SK-N-SH treated with all-trans-retinoic acid at 6 μM for 48 hours (cell line): ENCODE data around the gene FGFRL1.

Experiments used
- CREB5 ChIP-seq: fragments of 250-450 bp; sonication (Bioruptor Pico); IDR thresholded peaks from 2 replicates; pipeline ENCODE4 v1.5.1; 2020; ENCODE audit warnings: low read depth, mild to moderate bottlenecking, moderate library complexity
- ISL1 ChIP-seq: fragments of 250-450 bp; sonication (Bioruptor Pico); IDR thresholded peaks from 2 replicates; pipeline ENCODE4 v2.1.2; 2022; ENCODE audit warnings: mild to moderate bottlenecking, moderate library complexity
- PPARA ChIP-seq: fragments of 250-450 bp; sonication (Bioruptor Pico); IDR thresholded peaks from 2 replicates; pipeline ENCODE4 v1.5.0; 2020; ENCODE audit warnings: mild to moderate bottlenecking, borderline replicate concordance
- TCF4 ChIP-seq: fragments of 250-450 bp; sonication (Bioruptor Pico); IDR thresholded peaks from 2 replicates; pipeline ENCODE4 v1.8.0; 2021; ENCODE audit warnings: mild to moderate bottlenecking, moderate library complexity, borderline replicate concordance
- ZFP3 ChIP-seq: fragments of 250-450 bp; sonication (Bioruptor Pico); IDR thresholded peaks from 2 replicates; pipeline ENCODE4 v1.5.0; 2020; ENCODE audit warnings: mild to moderate bottlenecking, moderate library complexity
- ZFP30 ChIP-seq: fragments of 450-650 bp; formaldehyde crosslinking; IDR thresholded peaks from 2 replicates; pipeline ENCODE4 v1.5.0; 2022; ENCODE audit warnings: mild to moderate bottlenecking, moderate library complexity
- ZNF565 ChIP-seq: fragments of 450-650 bp; formaldehyde crosslinking; conservative IDR thresholded peaks from 2 replicates; pipeline ENCODE4 v1.5.0; 2020; ENCODE audit warnings: low read depth, mild to moderate bottlenecking, moderate library complexity

- TF ChIP-seq TCF4 (CRISPR knock-in tag): no peak
- no peak for TF ChIP-seq PPARA (CRISPR knock-in tag)
- TF ChIP-seq CREB5 (CRISPR knock-in tag): no peak
- no peak for TF ChIP-seq ZFP30
- TF ChIP-seq ISL1 (CRISPR knock-in tag): no peak
- TF ChIP-seq ZFP3 (CRISPR knock-in tag): no peak
- TF ChIP-seq ZNF565: no peak
Measured at GRCh38 chr4:1011666-1012033, 224 bp downstream of the FGFRL1 start.
